Progenitor cell of endocrine pancreas (in vitro differentiated cells): ENCODE results near the gene KRTAP3-2. TPM values are rescaled to one million over a fixed set of nuclear protein-coding genes. Genes with fewer than 3 reads are reported as not detected.
"Not testable (repeated sequence)": the region's sequence is repeated elsewhere in the genome, so short reads cannot be mapped to it uniquely, and the experiment has no call there.

Experiments used
- DNase-seq: peaks from one replicate; pipeline ENCODE4 v3.0.0; 2021; ENCODE audit warnings: low spot score; ENCODE audit not compliant: unreplicated experiment
- H3K27ac Mint-ChIP-seq: 2 replicates; pipeline ENCODE4 v1.8.0; 2021; ENCODE audit warnings: mild to moderate bottlenecking, moderate library complexity, mixed read lengths
- H3K27me3 Mint-ChIP-seq: 2 replicates; pipeline ENCODE4 v1.8.0; 2021; ENCODE audit warnings: mixed read lengths
- H3K36me3 Mint-ChIP-seq: 2 replicates; pipeline ENCODE4 v1.8.0; 2022; ENCODE audit warnings: mixed read lengths; ENCODE audit not compliant: insufficient read depth
- H3K4me1 Mint-ChIP-seq: 2 replicates; pipeline ENCODE4 v1.8.0; 2021; ENCODE audit warnings: low read depth, mixed read lengths
- H3K4me3 Mint-ChIP-seq: 2 replicates; pipeline ENCODE4 v1.8.0; 2021; ENCODE audit warnings: low read depth, mild to moderate bottlenecking, moderate library complexity, mixed read lengths
- H3K9me3 Mint-ChIP-seq: 2 replicates; pipeline ENCODE4 v1.8.0; 2021; ENCODE audit warnings: low read depth, mixed read lengths
- CTCF ChIP-seq: fragments of 200-600 bp; sonication (generic); IDR thresholded peaks from one replicate; pipeline ENCODE4 v1.5.0; 2021; ENCODE audit warnings: antibody characterized with exemption, mild to moderate bottlenecking; ENCODE audit not compliant: unreplicated experiment
- total RNA-seq: library from RNA; stranded (reverse); gene quantifications from 2 replicates; pipeline ENCODE4 v1.2.1, GENCODE V29; 2021

KRTAP3-2 gene
- total RNA-seq, 1 donor from 2014 or later: not detected

GRCh38 chr17:41037853-41038350, 38.2 kb upstream of the KRTAP3-2 start:
- no peak overlapping the region for H3K4me3 Mint-ChIP-seq
- TF ChIP-seq CTCF: no peak
- DNase-seq: no peak
- peaks cover 8% of the 10 kb centered on the region for H3K9me3 Mint-ChIP-seq
- no peaks in the 10 kb centered on the region for H3K27me3 Mint-ChIP-seq
- H3K36me3 Mint-ChIP-seq: no peaks in the 10 kb centered on the region
- H3K4me1 Mint-ChIP-seq: peaks cover 3% of the 10 kb centered on the region
- no peak overlapping the region for H3K27ac Mint-ChIP-seq

GRCh38 chr17:41034346-41034935, 34.7 kb upstream of the KRTAP3-2 start, which contains the start of gene KRTAP1-3:
Gene KRTAP1-3 (minus strand): TSS chr17:41034874. CDS start chr17:41034821, 53 bp downstream.
- H3K9me3 Mint-ChIP-seq, H3K27me3 Mint-ChIP-seq, H3K27ac Mint-ChIP-seq: not testable (repeated sequence)

GRCh38 chr17:41029633-41030245, 30.0 kb upstream of the KRTAP3-2 start, which contains the start of gene KRTAP1-4:
Gene KRTAP1-4 (minus strand): TSS chr17:41030195. CDS start chr17:41030078, 117 bp downstream.
- DNase-seq: no peak
- no peaks in the 10 kb centered on the region for H3K4me1 Mint-ChIP-seq
- no peak for TF ChIP-seq CTCF
- no peak within 1 kb of the TSS for H3K27ac Mint-ChIP-seq
- H3K27me3 Mint-ChIP-seq: peaks cover 5% of the 10 kb centered on the region
- no peaks in the 10 kb centered on the region for H3K36me3 Mint-ChIP-seq
- no peak within 1 kb of the TSS for H3K4me3 Mint-ChIP-seq
- no peaks in the 10 kb centered on the region for H3K9me3 Mint-ChIP-seq

More at GRCh38 chr17:41034346-41034935, 34.7 kb upstream of the KRTAP3-2 start, which contains the start of gene KRTAP1-3:
- H3K36me3 Mint-ChIP-seq, H3K4me3 Mint-ChIP-seq, H3K4me1 Mint-ChIP-seq, DNase-seq: not testable (repeated sequence)

- no peak for DNase-seq
- no peak within 1 kb of the TSS for H3K27ac Mint-ChIP-seq
- no peaks in the 10 kb centered on the region for H3K4me1 Mint-ChIP-seq
- no peak for TF ChIP-seq CTCF
- H3K36me3 Mint-ChIP-seq: no peaks in the 10 kb centered on the region
- no peaks in the 10 kb centered on the region for H3K9me3 Mint-ChIP-seq
- no peak within 1 kb of the TSS for H3K4me3 Mint-ChIP-seq
- H3K27me3 Mint-ChIP-seq: peaks cover 5% of the 10 kb centered on the region
Observed at GRCh38 chr17:41026715-41027471, 27.2 kb upstream of the KRTAP3-2 start, which contains the start of gene KRTAP1-5. Gene KRTAP1-5 (minus strand): TSS chr17:41027208. CDS start chr17:41027155, 53 bp downstream.

GRCh38 chr17:41024697-41025096, 25.0 kb upstream of the KRTAP3-2 start:
- H3K4me3 Mint-ChIP-seq: no peak overlapping the region
- peaks cover 2% of the 10 kb centered on the region for H3K9me3 Mint-ChIP-seq
- no peak overlapping the region for H3K27ac Mint-ChIP-seq
- no peak for TF ChIP-seq CTCF
- no peaks in the 10 kb centered on the region for H3K36me3 Mint-ChIP-seq
- H3K27me3 Mint-ChIP-seq: peaks cover 5% of the 10 kb centered on the region
- DNase-seq: no peak
- no peaks in the 10 kb centered on the region for H3K4me1 Mint-ChIP-seq
